ENCODE data around the gene RADX.

The RADX gene

GRCh38 chrX:106611679-106612392 lies at the start of gene RADX:
TSS of gene RADX (plus strand) at chrX:106611978. CDS start at chrX:106612081, 103 bp downstream.
- H3K36me3 ChIP-seq (ENCODE audit: insufficient read depth, low read length): no peaks in the 10 kb centered on the region
- peak within 1 kb of the TSS; percentile 74 for H3K9ac ChIP-seq (ENCODE audit: insufficient read length)
- no peak within 1 kb of the TSS for H3K27ac ChIP-seq
- no peaks in the 10 kb centered on the region for H3K9me3 ChIP-seq (ENCODE audit: low read depth, low read length)
- peak within 1 kb of the TSS; percentile 82 for H3K4me3 ChIP-seq
- TF ChIP-seq EZH2 (IDR thresholded peaks at IDR 0.05) (no peak), FOXP2 (optimal IDR thresholded peaks at IDR 0.05; ENCODE audit: control extremely low read depth, extremely low read length, insufficient read depth) (no peak), POLR2AphosphoS5 (IDR thresholded peaks at IDR 0.05; ENCODE audit: borderline replicate concordance, low read depth, low read length) (peak; percentile 54)
- DNase-seq (ENCODE audit: low read depth, low spot score): peak; percentile 73

GRCh38 chrX:106564986-106565385 lies 46.8 kb upstream of the RADX start:
- DNase-seq (ENCODE audit: low read depth, low spot score): no peak
- Histone ChIP-seq H3K36me3 (ENCODE audit: insufficient read depth, low read length) (no peaks in the 10 kb centered on the region), H3K4me3 (no peak overlapping the region), H3K27ac (no peak overlapping the region), H3K9ac (ENCODE audit: insufficient read length) (no peak overlapping the region), H3K9me3 (ENCODE audit: low read depth, low read length) (no peaks in the 10 kb centered on the region)
- TF ChIP-seq FOXP2 (optimal IDR thresholded peaks at IDR 0.05; ENCODE audit: control extremely low read depth, extremely low read length, insufficient read depth): no peak
- TF ChIP-seq EZH2 (IDR thresholded peaks at IDR 0.05): no peak
- no peak for TF ChIP-seq POLR2AphosphoS5 (IDR thresholded peaks at IDR 0.05; ENCODE audit: borderline replicate concordance, low read depth, low read length)

GRCh38 chrX:106566362-106566761 lies 45.4 kb upstream of the RADX start:
- no peaks in the 10 kb centered on the region for H3K9me3 ChIP-seq (ENCODE audit: low read depth, low read length)
- no peaks in the 10 kb centered on the region for H3K36me3 ChIP-seq (ENCODE audit: insufficient read depth, low read length)
- H3K9ac ChIP-seq (ENCODE audit: insufficient read length): no peak overlapping the region
- no peak overlapping the region for H3K4me3 ChIP-seq
- no peak for DNase-seq (ENCODE audit: low read depth, low spot score)
- no peak for TF ChIP-seq EZH2 (IDR thresholded peaks at IDR 0.05)
- no peak for TF ChIP-seq FOXP2 (optimal IDR thresholded peaks at IDR 0.05; ENCODE audit: control extremely low read depth, extremely low read length, insufficient read depth)
- no peak for TF ChIP-seq POLR2AphosphoS5 (IDR thresholded peaks at IDR 0.05; ENCODE audit: borderline replicate concordance, low read depth, low read length)
- H3K27ac ChIP-seq: no peak overlapping the region

GRCh38 chrX:106581856-106582255 lies 29.9 kb upstream of the RADX start:
- no peak overlapping the region for H3K9ac ChIP-seq (ENCODE audit: insufficient read length)
- H3K9me3 ChIP-seq (ENCODE audit: low read depth, low read length): no peaks in the 10 kb centered on the region
- no peak overlapping the region for H3K4me3 ChIP-seq
- no peak overlapping the region for H3K27ac ChIP-seq
- no peak for DNase-seq (ENCODE audit: low read depth, low spot score)
- TF ChIP-seq POLR2AphosphoS5 (IDR thresholded peaks at IDR 0.05; ENCODE audit: borderline replicate concordance, low read depth, low read length): no peak
- TF ChIP-seq EZH2 (IDR thresholded peaks at IDR 0.05): no peak
- no peak for TF ChIP-seq FOXP2 (optimal IDR thresholded peaks at IDR 0.05; ENCODE audit: control extremely low read depth, extremely low read length, insufficient read depth)
- no peaks in the 10 kb centered on the region for H3K36me3 ChIP-seq (ENCODE audit: insufficient read depth, low read length)

GRCh38 chrX:106585478-106585877 lies 26.3 kb upstream of the RADX start:
- no peaks in the 10 kb centered on the region for H3K36me3 ChIP-seq (ENCODE audit: insufficient read depth, low read length)
- no peak for DNase-seq (ENCODE audit: low read depth, low spot score)
- no peak for TF ChIP-seq FOXP2 (optimal IDR thresholded peaks at IDR 0.05; ENCODE audit: control extremely low read depth, extremely low read length, insufficient read depth)
- no peak overlapping the region for H3K27ac ChIP-seq
- no peak overlapping the region for H3K4me3 ChIP-seq
- H3K9me3 ChIP-seq (ENCODE audit: low read depth, low read length): no peaks in the 10 kb centered on the region
- H3K9ac ChIP-seq (ENCODE audit: insufficient read length): no peak overlapping the region

- DNase-seq (ENCODE audit: low read depth, low spot score): no peak
- TF ChIP-seq POLR2AphosphoS5 (IDR thresholded peaks at IDR 0.05; ENCODE audit: borderline replicate concordance, low read depth, low read length) (no peak), FOXP2 (optimal IDR thresholded peaks at IDR 0.05; ENCODE audit: control extremely low read depth, extremely low read length, insufficient read depth) (no peak)
- H3K4me3 ChIP-seq: no peak overlapping the region
- H3K9ac ChIP-seq (ENCODE audit: insufficient read length): no peak overlapping the region
- H3K36me3 ChIP-seq (ENCODE audit: insufficient read depth, low read length): no peaks in the 10 kb centered on the region
- H3K27ac ChIP-seq: no peak overlapping the region
- H3K9me3 ChIP-seq (ENCODE audit: low read depth, low read length): no peaks in the 10 kb centered on the region
These were observed 23.0 kb upstream of the RADX start for GRCh38 chrX:106588801-106589200.

GRCh38 chrX:106599411-106599810 lies 12.4 kb upstream of the RADX start:
- no peak for TF ChIP-seq FOXP2 (optimal IDR thresholded peaks at IDR 0.05; ENCODE audit: control extremely low read depth, extremely low read length, insufficient read depth)
- TF ChIP-seq POLR2AphosphoS5 (IDR thresholded peaks at IDR 0.05; ENCODE audit: borderline replicate concordance, low read depth, low read length): no peak
- no peak for TF ChIP-seq EZH2 (IDR thresholded peaks at IDR 0.05)
- Histone ChIP-seq H3K9me3 (ENCODE audit: low read depth, low read length) (no peaks in the 10 kb centered on the region), H3K36me3 (ENCODE audit: insufficient read depth, low read length) (no peaks in the 10 kb centered on the region), H3K9ac (ENCODE audit: insufficient read length) (no peak overlapping the region), H3K27ac (no peak overlapping the region), H3K4me3 (no peak overlapping the region)
- DNase-seq (ENCODE audit: low read depth, low spot score): no peak

- Histone ChIP-seq H3K4me3 (no peak overlapping the region), H3K27ac (no peak overlapping the region), H3K9me3 (ENCODE audit: low read depth, low read length) (no peaks in the 10 kb centered on the region), H3K9ac (ENCODE audit: insufficient read length) (no peak overlapping the region), H3K36me3 (ENCODE audit: insufficient read depth, low read length) (no peaks in the 10 kb centered on the region)
- no peak for TF ChIP-seq FOXP2 (optimal IDR thresholded peaks at IDR 0.05; ENCODE audit: control extremely low read depth, extremely low read length, insufficient read depth)
- no peak for TF ChIP-seq EZH2 (IDR thresholded peaks at IDR 0.05)
- TF ChIP-seq POLR2AphosphoS5 (IDR thresholded peaks at IDR 0.05; ENCODE audit: borderline replicate concordance, low read depth, low read length): no peak
- no peak for DNase-seq (ENCODE audit: low read depth, low spot score)
These were observed 5.2 kb upstream of the RADX start for GRCh38 chrX:106606571-106606970.

GRCh38 chrX:106608016-106608415 lies 3.8 kb upstream of the RADX start:
- Histone ChIP-seq H3K4me3 (no peak overlapping the region), H3K27ac (no peak overlapping the region), H3K9ac (ENCODE audit: insufficient read length) (no peak overlapping the region), H3K9me3 (ENCODE audit: low read depth, low read length) (no peaks in the 10 kb centered on the region), H3K36me3 (ENCODE audit: insufficient read depth, low read length) (no peaks in the 10 kb centered on the region)
- no peak for DNase-seq (ENCODE audit: low read depth, low spot score)
- TF ChIP-seq POLR2AphosphoS5 (IDR thresholded peaks at IDR 0.05; ENCODE audit: borderline replicate concordance, low read depth, low read length) (no peak), EZH2 (IDR thresholded peaks at IDR 0.05) (no peak), FOXP2 (optimal IDR thresholded peaks at IDR 0.05; ENCODE audit: control extremely low read depth, extremely low read length, insufficient read depth) (no peak)
